ENCODE data around the gene BBOX1. TPM values are rescaled to one million over a fixed set of nuclear protein-coding genes. Genes with fewer than 3 reads are reported as not detected.

Gene BBOX1
- total RNA-seq, 1 experiment from 2014 or later, result not detected

GRCh38 chr11:27004103-27004502 lies 36.5 kb upstream of the BBOX1 start:
- intact Hi-C loops (cut with micrococcal nuclease), result no loop called here
- no peak overlapping the region for H2AFZ ChIP-seq (ENCODE audit: low read depth, low read length, poor library complexity, severe bottlenecking)
- no peaks in the 10 kb centered on the region for H3K4me1 ChIP-seq (ENCODE audit: control insufficient read depth in 1 of 2, insufficient read depth in 2 of 2, low read length in 2 of 2)
- no peak overlapping the region for H3K4me3 ChIP-seq (replicated peaks in 1 of 2; ENCODE audit: low read depth in 1 of 2, low read length in 2 of 2)
- ChIA-PET CTCF (no interaction called here), RAD21 (ENCODE audit: low non-redundant PET in 1 of 2, low total read pairs in 2 of 2, uncharacterized antibody in 2 of 2, unreplicated experiment in 2 of 2) (no interaction called here), POLR2A (no interaction called here)
- H3K4me2 ChIP-seq (ENCODE audit: low read length), result no peak overlapping the region
- no TSS peak for BruUV-seq (replicated peaks)
- ATAC-seq (no peak), DNase-seq (ENCODE audit: low read depth, low spot score) (no peak)
- H3K36me3 ChIP-seq (ENCODE audit: control insufficient read depth in 1 of 2, insufficient read depth in 2 of 2, low read length in 2 of 2), result no peaks in the 10 kb centered on the region
- no peaks in the 10 kb centered on the region for H4K20me1 ChIP-seq (ENCODE audit: insufficient read depth)
- H3K9ac ChIP-seq (ENCODE audit: low read length), result no peak overlapping the region
- no peaks in the 10 kb centered on the region for H3K9me2 ChIP-seq (ENCODE audit: insufficient read depth)
- no peaks in the 10 kb centered on the region for H3K9me3 ChIP-seq (ENCODE audit: control insufficient read depth in 1 of 2, insufficient read depth in 1 of 2, low read depth in 1 of 2, low read length in 2 of 2)
- H3K27me3 ChIP-seq (ENCODE audit: insufficient read depth, low read length), result no peaks in the 10 kb centered on the region
- H3K79me2 ChIP-seq (ENCODE audit: insufficient read depth, low read length), result no peaks in the 10 kb centered on the region
- no peak overlapping the region for H3K27ac ChIP-seq (ENCODE audit: low read depth, low read length)
- no peak for TF ChIP-seq CTCF (IDR thresholded peaks at IDR 0.05 in 2 of 3, conservative IDR thresholded peaks at IDR 0.05 in 1 of 3; ENCODE audit: borderline replicate concordance in 1 of 3, insufficient read depth in 1 of 3, low read depth in 2 of 3, low read length in 2 of 3)
- TF ChIP-seq JUND (IDR thresholded peaks at IDR 0.05), result no peak
- TF ChIP-seq TCF7L2 (IDR thresholded peaks at IDR 0.05; ENCODE audit: borderline replicate concordance, extremely low read depth, insufficient read depth, insufficient read length), result no peak
- no peak for TF ChIP-seq ELF1 (IDR thresholded peaks at IDR 0.05; ENCODE audit: borderline replicate concordance, low read depth)
- no peak for TF ChIP-seq RAD21 (IDR thresholded peaks at IDR 0.05; ENCODE audit: low read depth)
- no peak for TF ChIP-seq REST (IDR thresholded peaks at IDR 0.05; ENCODE audit: low read depth)
- no peak for TF ChIP-seq POLR2A (IDR thresholded peaks at IDR 0.05; ENCODE audit: borderline replicate concordance, extremely low read depth, insufficient read depth, insufficient read length)
- no peak for TF ChIP-seq POLR2AphosphoS5 (IDR thresholded peaks at IDR 0.05; ENCODE audit: low read depth, low read length)
- no peak for TF ChIP-seq MAX (IDR thresholded peaks at IDR 0.05)
- no peak for TF ChIP-seq EZH2phosphoT487 (IDR thresholded peaks at IDR 0.05; ENCODE audit: borderline replicate concordance)
- no peak for TF ChIP-seq YY1 (IDR thresholded peaks at IDR 0.05; ENCODE audit: extremely low read depth, insufficient replicate concordance, low read depth, low read length)
- no peak for TF ChIP-seq SP1 (IDR thresholded peaks at IDR 0.05; ENCODE audit: low read depth)
- TF ChIP-seq ZFX (IDR thresholded peaks at IDR 0.05), result no peak
- no peak for TF ChIP-seq CEBPB (IDR thresholded peaks at IDR 0.05; ENCODE audit: low read depth)
- TF ChIP-seq SRF (IDR thresholded peaks at IDR 0.05; ENCODE audit: low read depth), result no peak
- TF ChIP-seq SIN3A (IDR thresholded peaks at IDR 0.05; ENCODE audit: low read depth), result no peak
- TF ChIP-seq ATF3 (IDR thresholded peaks at IDR 0.05), result no peak

Data from HCT116 (cell line).